H1 (cell line): Measurements from ENCODE around the gene TAF1B. TPM values are rescaled to one million over a fixed set of nuclear protein-coding genes. Genes with fewer than 3 reads are reported as not detected.
A peak's percentile ranks its signal among the peaks of the same experiment; 100 is the strongest.

Experiments
- CTCF ChIA-PET: fragments of 300-600 bp; sonication (Branson Sonifier 250); formaldehyde crosslinking; loops from one replicate; lab custom pipeline; 2021; ENCODE audit not compliant: partially characterized antibody; lab: Charles Lee
- POLR2A ChIA-PET: fragments of 300-600 bp; sonication (Branson Sonifier 250); formaldehyde crosslinking; loops from one replicate; lab custom pipeline; 2021; ENCODE audit warnings: inconsistent platforms; ENCODE audit not compliant: partially characterized antibody; lab: Charles Lee
- DNase-seq, 2 experiments: peaks; one replicate each; pipeline versions ENCODE4 v3.0.0 to v3.0.0-alpha.2; 2010 to 2022; ENCODE audit warnings: low spot score in 2 of 2, low read depth in 1 of 2, mixed read lengths in 1 of 2
- FAIRE-seq: peaks from 2 replicates; lab custom pipeline; 2011; peaks lifted over from hg19 to GRCh38; lab: Jason Lieb, UNC
- H2AFZ ChIP-seq: 2 replicates; pipeline ENCODE4 v1.8.1; 2012; ENCODE audit warnings: low read length, inconsistent platforms
- H2AK5ac ChIP-seq: 2 replicates; pipeline ENCODE4 v1.6.1; 2013; ENCODE audit warnings: low read depth, low read length
- H2BK120ac ChIP-seq: replicated peaks from 2 replicates; pipeline ENCODE3; 2013; ENCODE audit warnings: low read depth, low read length, inconsistent platforms
- H2BK12ac ChIP-seq: 2 replicates; pipeline ENCODE4 v1.6.1; 2013; ENCODE audit warnings: low read depth, low read length
- H2BK15ac ChIP-seq: 2 replicates; pipeline ENCODE4 v1.6.1; 2013; ENCODE audit warnings: low read length
- H2BK20ac ChIP-seq: 2 replicates; pipeline ENCODE4 v1.6.1; 2013; ENCODE audit warnings: low read length
- H2BK5ac ChIP-seq: 2 replicates; pipeline ENCODE4 v1.6.1; 2013; ENCODE audit warnings: low read depth, low read length
- H3K14ac ChIP-seq: 2 replicates; pipeline ENCODE4 v1.6.1; 2013; ENCODE audit warnings: inconsistent platforms; ENCODE audit not compliant: insufficient read length
- H3K18ac ChIP-seq: 2 replicates; pipeline ENCODE4 v1.6.1; 2013; ENCODE audit warnings: low read length; ENCODE audit errors: extremely low read depth
- H3K23ac ChIP-seq: 2 replicates; pipeline ENCODE4 v1.6.1; 2013; ENCODE audit warnings: inconsistent platforms; ENCODE audit not compliant: insufficient read length
- H3K23me2 ChIP-seq: 2 replicates; pipeline ENCODE4 v1.6.1; 2013; ENCODE audit warnings: low read depth, low read length
- H3K27ac ChIP-seq: 2 replicates; pipeline ENCODE4 v1.6.1; 2011; ENCODE audit warnings: low read depth, low read length, inconsistent platforms
- H3K27me3 ChIP-seq, 4 experiments: replicated peaks in 1 of 4; 1 replicate in 1 of 4; 2 replicates in 3 of 4; pipeline versions ENCODE4 v1.6.1 to v1.8.1; 2011 to 2013; ENCODE audit warnings: low read length in 3 of 4, mild to moderate bottlenecking in 3 of 4, inconsistent platforms in 2 of 4, mixed read lengths in 2 of 4, moderate library complexity in 1 of 4; ENCODE audit not compliant: control insufficient read depth in 3 of 4, insufficient read depth in 3 of 4; ENCODE audit errors: extremely low read depth in 1 of 4
- H3K36me3 ChIP-seq, 4 experiments: 2 replicates each; pipeline versions ENCODE4 v1.6.1 to v1.8.1; 2011 to 2013; ENCODE audit warnings: mild to moderate bottlenecking in 4 of 4, low read length in 3 of 4, moderate library complexity in 2 of 4, control low read depth in 1 of 4, inconsistent platforms in 1 of 4; ENCODE audit not compliant: insufficient read depth in 4 of 4, control insufficient read depth in 2 of 4
- H3K4ac ChIP-seq: replicated peaks from 2 replicates; pipeline ENCODE3; 2013; ENCODE audit warnings: low read length, low read depth, mixed read lengths, inconsistent platforms; ENCODE audit not compliant: insufficient read length
- H3K4me1 ChIP-seq, 4 experiments: replicated peaks in 1 of 4; 1 replicate in 1 of 4; 2 replicates in 3 of 4; pipeline versions ENCODE4 v1.6.1 to v1.8.1; 2011 to 2013; ENCODE audit warnings: low read length in 3 of 4, inconsistent platforms in 2 of 4, mixed read lengths in 1 of 4; ENCODE audit not compliant: insufficient read depth in 4 of 4, control insufficient read depth in 3 of 4
- H3K4me2 ChIP-seq, 2 experiments: 2 replicates each; pipeline versions ENCODE4 v1.6.1 to v1.8.1; 2011 to 2013; ENCODE audit warnings: low read depth in 2 of 2, low read length in 2 of 2, control low read depth in 1 of 2, inconsistent platforms in 1 of 2, mild to moderate bottlenecking in 1 of 2; ENCODE audit not compliant: insufficient read depth in 1 of 2
- H3K4me3 ChIP-seq, 4 experiments: fragments of 200-600, 300-600 bp in 1 of 4; sonication (generic), shearing (Covaris generic), sonication (Bioruptor Twin) in 1 of 4; 2 replicates each; pipeline versions ENCODE4 v1.5.1 to v1.8.1; 2011 to 2016; ENCODE audit warnings: low read length in 4 of 4, low read depth in 3 of 4, control low read depth in 2 of 4, inconsistent platforms in 2 of 4, mild to moderate bottlenecking in 2 of 4, mixed read lengths in 1 of 4, moderate library complexity in 1 of 4; ENCODE audit not compliant: insufficient read depth in 2 of 4; ENCODE audit errors: extremely low read depth in 1 of 4
- H3K56ac ChIP-seq: replicated peaks from 2 replicates; pipeline ENCODE3; 2013; ENCODE audit warnings: low read depth, mild to moderate bottlenecking, mixed read lengths, low read length, inconsistent platforms; ENCODE audit not compliant: insufficient read length
- H3K79me1 ChIP-seq: 2 replicates; pipeline ENCODE4 v1.6.1; 2013; ENCODE audit warnings: low read depth, low read length, control low read depth
- H3K79me2 ChIP-seq, 2 experiments: 2 replicates each; pipeline versions ENCODE4 v1.6.1 to v1.8.1; 2012 to 2013; ENCODE audit warnings: low read length in 2 of 2, mild to moderate bottlenecking in 2 of 2, inconsistent platforms in 1 of 2; ENCODE audit not compliant: insufficient read depth in 2 of 2, control insufficient read depth in 1 of 2
- H3K9ac ChIP-seq, 4 experiments: replicated peaks in 1 of 4; 1 replicate in 1 of 4; 2 replicates in 3 of 4; pipeline versions ENCODE4 v1.6.1 to v1.8.1; 2011 to 2013; ENCODE audit warnings: low read depth in 3 of 4, low read length in 3 of 4, control low read depth in 2 of 4, mild to moderate bottlenecking in 2 of 4, moderate library complexity in 2 of 4, inconsistent platforms in 1 of 4; ENCODE audit errors: extremely low read depth in 1 of 4
- H3K9me3 ChIP-seq, 2 experiments: 2 replicates each; pipeline versions ENCODE4 v1.6.1 to v1.8.1; 2012 to 2013; ENCODE audit warnings: mild to moderate bottlenecking in 2 of 2, moderate library complexity in 2 of 2, control low read depth in 1 of 2, inconsistent platforms in 1 of 2, low read depth in 1 of 2, low read length in 1 of 2, mixed read lengths in 1 of 2; ENCODE audit not compliant: insufficient read depth in 2 of 2
- H4K20me1 ChIP-seq, 2 experiments: replicated peaks in 1 of 2; 2 replicates each; pipeline versions ENCODE3 to v1.8.1; 2011 to 2013; ENCODE audit warnings: inconsistent platforms in 2 of 2, low read length in 2 of 2, mild to moderate bottlenecking in 1 of 2; ENCODE audit not compliant: insufficient read depth in 2 of 2, control insufficient read depth in 1 of 2
- H4K5ac ChIP-seq: 2 replicates; pipeline ENCODE4 v1.6.1; 2013; ENCODE audit warnings: low read length, low read depth, mixed read lengths, inconsistent platforms; ENCODE audit not compliant: insufficient read length
- H4K8ac ChIP-seq: 2 replicates; pipeline ENCODE4 v1.8.0; 2013; ENCODE audit warnings: mild to moderate bottlenecking, moderate library complexity, low read length, inconsistent platforms; ENCODE audit not compliant: insufficient read depth; ENCODE audit errors: extremely low read depth
- H4K91ac ChIP-seq: replicated peaks from 2 replicates; pipeline ENCODE3; 2013; ENCODE audit warnings: low read length, mixed read lengths, inconsistent platforms; ENCODE audit not compliant: insufficient read length
- CBX8 ChIP-seq: fragments of 300-800, 300-1000 bp; sonication (generic); IDR thresholded peaks from 2 replicates; pipeline ENCODE4 v1.7.1; 2016; ENCODE audit warnings: low read depth, low read length, borderline replicate concordance
- HDAC6 ChIP-seq: IDR thresholded peaks from one replicate; pipeline ENCODE4 v1.7.1; 2012; ENCODE audit warnings: low read depth, mild to moderate bottlenecking, inconsistent platforms, low read length, moderate library complexity
- JUN ChIP-seq: IDR thresholded peaks from 2 replicates; pipeline ENCODE4 v1.6.1; 2011; ENCODE audit warnings: low read depth, mild to moderate bottlenecking, improper control_type of control experiment, low read length
- MAFK ChIP-seq: IDR thresholded peaks from 2 replicates; pipeline ENCODE4 v1.6.1; 2012; ENCODE audit warnings: low read depth, mild to moderate bottlenecking, improper control_type of control experiment, low read length
- PHF8 ChIP-seq: fragments of 200-600 bp; sonication (generic); conservative IDR thresholded peaks from 2 replicates; pipeline ENCODE4 v1.7.1; 2012; ENCODE audit warnings: low read depth, mild to moderate bottlenecking, inconsistent platforms, low read length, moderate library complexity
- RXRA ChIP-seq: IDR thresholded peaks from 2 replicates; pipeline ENCODE4 v1.6.1; 2011; ENCODE audit warnings: low read depth, mild to moderate bottlenecking, low read length, moderate library complexity; ENCODE audit not compliant: insufficient read depth
- SIX5 ChIP-seq: IDR thresholded peaks from 2 replicates; pipeline ENCODE4 v1.6.1; 2011; ENCODE audit warnings: mild to moderate bottlenecking, low read depth, low read length
- SP1 ChIP-seq: IDR thresholded peaks from 2 replicates; pipeline ENCODE4 v1.6.1; 2011; ENCODE audit warnings: low read depth, low read length
- SUZ12 ChIP-seq: fragments of 200-600 bp; sonication (generic); IDR thresholded peaks from 2 replicates; pipeline ENCODE4 v1.6.1; 2012; ENCODE audit warnings: mild to moderate bottlenecking, inconsistent platforms, low read length, moderate library complexity, mixed read lengths
- TAF1 ChIP-seq: IDR thresholded peaks from 2 replicates; pipeline ENCODE4 v1.6.1; 2011; ENCODE audit warnings: mild to moderate bottlenecking, low read depth, low read length
- WGBS, 2 experiments: shearing (Covaris generic) in 1 of 2; methylation state at CpG; one replicate each; pipeline versions ENCODE4 v1.1.6 to v1.1.7; 2013 to 2015; ENCODE audit warnings: low lambda C conversion rate in 2 of 2, mixed read lengths in 2 of 2, inconsistent platforms in 1 of 2, low coverage in 1 of 2, missing lambda C conversion rate in 1 of 2; ENCODE audit not compliant: insufficient replicate concordance in 2 of 2, insufficient coverage in 1 of 2, insufficient read length in 1 of 2; ENCODE audit errors: extremely low coverage in 1 of 2, missing lambda C conversion rate in 1 of 2; 5-methylcytosine and 5-hydroxymethylcytosine counted together
- polyA plus RNA-seq, 7 experiments: library from polyadenylated mRNA; depleted of rRNA in 3 of 7; stranded (reverse) in 5 of 7; unstranded in 2 of 7; fragments of >200 nt in 5 of 7; fragments of 200-250 nt in 2 of 7; gene quantifications; 1 replicate in 5 of 7; 2 replicates in 1 of 7; 4 replicates in 1 of 7; pipeline versions ENCODE4 v1.2.1 to v1.2.3, GENCODE V29; 2011 to 2013; ENCODE audit warnings: missing spikeins in 2 of 7, mixed read lengths in 2 of 7
- total RNA-seq: library from RNA; stranded (reverse); fragmentation: NEBNext Ultra II Directional; extraction: Animal tissue kit (Norgen Biotek cat#: 25700); gene quantifications from 2 replicates; pipeline ENCODE4 v1.2.1, GENCODE V29; 2021

The TAF1B gene
- total and polyA plus RNA-seq, 2 of the 8 experiments (the other 6 are each of a cell fraction or from before 2014, with no cell fraction given) = 6.6 to 25.2 TPM

DNA sequence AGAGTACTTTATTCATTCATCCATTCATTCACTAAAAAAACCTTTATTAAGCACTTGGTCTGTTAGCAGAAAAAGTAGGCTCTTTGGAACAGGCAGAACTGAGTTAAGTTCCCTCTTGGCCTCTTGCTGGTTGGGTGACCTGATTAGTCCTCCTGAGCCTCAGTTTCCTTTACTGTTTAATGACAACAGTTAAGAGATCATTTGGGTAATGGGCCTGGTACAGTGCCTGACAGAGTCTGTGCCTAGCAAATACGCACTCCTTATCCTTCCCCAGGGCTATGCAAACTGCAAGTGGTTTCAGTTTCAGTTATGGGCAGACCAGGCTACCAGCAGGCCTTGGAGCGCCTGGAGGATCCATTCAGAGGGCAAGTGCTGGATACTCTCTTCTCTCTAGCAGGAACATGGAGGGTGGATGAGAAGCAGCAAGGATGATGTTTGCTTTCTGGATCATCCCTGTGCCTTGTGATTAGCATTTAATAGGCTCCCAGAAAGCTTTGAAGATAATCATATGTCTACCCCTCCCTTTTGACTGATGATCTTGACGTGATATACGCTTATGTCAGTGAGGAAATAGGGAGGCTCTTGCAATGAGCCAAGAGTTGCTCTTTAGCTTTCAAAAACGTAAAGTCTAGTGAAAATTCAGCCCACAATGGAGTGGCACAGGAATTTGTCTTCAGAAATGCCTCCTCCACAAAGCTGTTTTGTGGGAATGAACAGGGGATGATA is 12.4 kb upstream of the TAF1B start:
- Histone ChIP-seq H3K4me3 (no peak overlapping the region), H3K9me3 (no peaks in the 10 kb centered on the region), H3K79me1 (no peaks in the 10 kb centered on the region), H2BK12ac (no peak overlapping the region), H3K56ac (no peak overlapping the region), H4K8ac (no peak overlapping the region), H2BK120ac (no peak overlapping the region), H2AK5ac (no peak overlapping the region), H3K23me2 (no peaks in the 10 kb centered on the region), H3K4me1 (peaks cover 0 to 5% (median 2%) of the 10 kb centered on the region in 4 experiments; a peak in 3 of 7 replicates), H3K27ac (no peak overlapping the region), H3K27me3 (no peaks in the 10 kb centered on the region; a peak in 1 of 7 replicates), H2BK20ac (no peak overlapping the region), H3K23ac (no peak overlapping the region), H2BK5ac (no peak overlapping the region), H2AFZ (no peak overlapping the region), H3K79me2 (no peaks in the 10 kb centered on the region), H4K91ac (no peak overlapping the region), H3K14ac (no peak overlapping the region), H2BK15ac (no peak overlapping the region), H3K18ac (no peak overlapping the region), H4K20me1 (peaks cover 0 to 2% of the 10 kb centered on the region in 2 experiments), H3K4ac (no peak overlapping the region), H3K36me3 (no peaks in the 10 kb centered on the region), H3K4me2 (0 out of 4 replicates have a peak overlapping the region, but pooled peaks of 1 of the 2 experiments have one; percentile 18), H4K5ac (no peak overlapping the region), H3K9ac (no peak overlapping the region; a peak in 1 of 7 replicates)
- CTCF ChIA-PET = interaction anchor here (0.9 to 2.4 kb wide), 7 partner anchors 11 to 54 kb away, joined by 3 to 11 read pairs (median 7); partner anchors contain the start of gene TAF1B
- POLR2A ChIA-PET = interaction anchor here (0.7 to 1.3 kb wide), 4 partner anchors 11 to 111 kb away, joined by 3 to 4 read pairs (median 3); partner anchors contain the start of gene TAF1B
- DNase-seq = no peak
- FAIRE-seq = no peak
- TF ChIP-seq SIX5 (no peak), RXRA (no peak), SP1 (no peak), MAFK (no peak), PHF8 (no peak), HDAC6 (no peak), JUN (no peak), TAF1 (no peak), CBX8 (no peak), SUZ12 (no peak)
- 64% methylated on average over 5 of the region's 5 CpGs; no CpG with 5 or more reads in 1 of the 2 experiments for WGBS, 2 experiments
